HG03159 (cell line): ENCODE measurements around the gene PREX1.
"Not testable (repeated sequence)": the region's sequence is repeated elsewhere in the genome, so short reads cannot be mapped to it uniquely, and the experiment has no call there.

Experiments used
- ATAC-seq: cut with Tn5 transposase; IDR thresholded peaks from one replicate; pipeline ENCODE4 v1.9.1; 2021; ENCODE audit warnings: mild to moderate bottlenecking, moderate library complexity; ENCODE audit not compliant: unreplicated experiment

Gene PREX1

DNA sequence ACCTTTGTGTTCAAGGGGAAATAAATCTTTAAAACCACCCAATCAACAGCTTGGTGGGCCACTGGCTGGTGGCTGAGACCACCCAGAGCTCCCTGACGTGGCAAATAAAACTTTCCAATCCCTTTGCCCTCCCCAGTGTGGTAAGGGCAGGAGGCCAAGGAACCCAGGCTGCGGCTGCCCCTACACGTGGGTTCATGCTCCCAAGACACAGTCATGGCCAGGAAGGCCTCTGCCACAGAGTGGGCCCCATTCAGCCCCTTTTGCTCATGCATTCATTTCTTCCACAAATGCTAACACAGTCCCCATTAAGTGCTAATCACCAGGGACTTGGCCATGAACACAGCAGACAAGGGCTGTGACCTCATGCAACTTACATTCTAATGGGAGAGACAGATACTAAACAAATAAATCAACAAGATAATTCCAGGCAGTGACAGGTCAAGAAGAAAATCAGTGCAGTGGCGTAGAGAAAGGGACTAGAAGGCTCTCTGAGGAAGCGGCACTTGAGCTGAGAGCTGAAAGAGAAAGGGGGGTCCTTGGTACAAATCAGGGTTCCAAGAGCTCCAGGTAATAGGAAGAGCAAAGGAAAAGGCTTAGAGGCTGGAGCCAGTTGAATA lies 13.8 kb downstream of the PREX1 start:
- ATAC-seq, result no peak

DNA sequence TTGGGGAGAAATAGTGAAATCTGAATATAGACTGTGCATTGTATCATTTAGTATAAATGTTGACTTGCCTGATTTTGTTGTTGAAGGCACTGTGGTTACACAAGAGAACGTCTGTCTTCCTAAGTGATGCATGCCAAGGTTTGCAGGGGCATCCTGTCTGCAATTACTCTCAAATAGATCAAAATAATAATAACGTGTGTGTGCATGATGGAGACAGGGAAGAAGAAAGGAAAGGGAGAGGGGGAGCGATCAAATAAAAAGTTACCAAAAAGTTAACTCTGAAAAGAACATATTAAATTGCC lies 14.4 kb downstream of the PREX1 start:
- no peak for ATAC-seq

DNA sequence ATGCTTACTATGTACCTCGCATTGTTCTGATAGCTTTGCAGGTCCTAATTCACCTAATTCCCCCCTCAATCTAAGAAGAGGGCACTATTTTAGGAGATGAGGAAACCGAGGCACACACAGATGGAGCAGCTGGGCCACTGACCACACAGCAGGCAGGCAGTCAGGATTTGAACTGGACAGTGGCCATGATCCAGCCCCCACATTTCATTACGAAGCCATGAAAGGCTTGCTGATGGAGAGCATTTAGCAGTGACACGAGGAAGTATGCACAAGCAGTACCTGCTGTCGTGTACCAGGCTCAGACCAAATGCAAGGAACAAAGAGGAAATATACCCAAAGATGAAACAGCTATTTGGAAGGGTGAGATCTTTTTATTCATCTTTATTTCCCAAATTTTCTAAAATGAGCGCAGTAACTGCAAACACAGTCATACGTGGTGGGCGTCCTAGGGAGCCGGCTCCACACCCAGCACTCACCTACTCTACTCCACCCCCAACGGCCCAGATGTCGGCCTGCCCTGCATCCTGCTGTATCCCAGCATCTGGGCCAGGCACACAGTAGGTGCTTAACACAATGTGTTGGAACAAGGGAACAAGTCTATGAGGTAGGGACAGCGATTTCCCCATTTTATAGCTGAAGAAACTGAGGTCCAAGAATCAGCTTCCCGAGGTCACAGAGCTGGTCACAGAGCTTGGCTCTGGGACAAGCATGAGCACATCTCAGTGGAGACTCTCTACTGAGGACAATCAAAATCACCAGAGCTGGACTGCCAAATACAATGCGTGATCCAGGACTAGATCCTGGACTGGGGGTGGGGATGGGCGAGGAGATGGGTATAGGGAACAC lies 15.0 kb downstream of the PREX1 start:
- ATAC-seq, result no peak

DNA sequence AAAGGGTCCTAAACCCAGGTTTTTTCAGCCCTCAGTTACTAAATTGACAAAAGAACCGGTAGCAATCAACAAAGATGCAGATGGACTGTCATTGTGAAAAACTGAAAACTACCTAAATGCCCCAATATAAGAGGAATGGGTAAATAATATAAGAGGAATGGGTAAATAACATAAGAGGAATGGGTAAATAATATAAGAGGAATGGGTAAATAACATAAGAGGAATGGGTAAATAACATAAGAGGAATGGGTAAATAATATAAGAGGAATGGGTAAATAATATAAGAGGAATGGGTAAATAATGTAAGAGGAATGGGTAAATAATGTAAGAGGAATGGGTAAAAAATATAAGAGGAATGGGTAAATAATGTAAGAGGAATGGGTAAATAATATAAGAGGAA lies 15.7 kb downstream of the PREX1 start:
- ATAC-seq, result not testable (repeated sequence)

DNA sequence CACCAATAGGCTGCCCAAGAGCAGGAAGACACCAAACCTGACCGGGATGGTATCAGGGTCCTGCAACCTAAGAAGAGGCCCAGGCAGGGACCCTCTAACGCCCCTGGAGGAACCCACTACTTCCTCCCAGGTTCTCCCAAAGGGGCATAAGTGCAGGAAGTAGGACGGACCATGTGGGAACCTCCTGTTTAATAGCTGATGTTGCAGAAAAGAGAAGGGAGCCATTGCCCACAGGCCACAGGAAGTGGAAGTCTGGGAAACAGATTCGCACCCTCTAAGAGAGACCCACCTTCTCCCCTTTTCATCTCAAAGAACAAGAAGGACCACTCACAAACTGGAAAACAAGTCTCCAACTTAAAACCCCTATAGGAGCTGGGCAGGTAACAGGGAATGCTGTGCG lies 18.1 kb downstream of the PREX1 start:
- ATAC-seq, result no peak

DNA sequence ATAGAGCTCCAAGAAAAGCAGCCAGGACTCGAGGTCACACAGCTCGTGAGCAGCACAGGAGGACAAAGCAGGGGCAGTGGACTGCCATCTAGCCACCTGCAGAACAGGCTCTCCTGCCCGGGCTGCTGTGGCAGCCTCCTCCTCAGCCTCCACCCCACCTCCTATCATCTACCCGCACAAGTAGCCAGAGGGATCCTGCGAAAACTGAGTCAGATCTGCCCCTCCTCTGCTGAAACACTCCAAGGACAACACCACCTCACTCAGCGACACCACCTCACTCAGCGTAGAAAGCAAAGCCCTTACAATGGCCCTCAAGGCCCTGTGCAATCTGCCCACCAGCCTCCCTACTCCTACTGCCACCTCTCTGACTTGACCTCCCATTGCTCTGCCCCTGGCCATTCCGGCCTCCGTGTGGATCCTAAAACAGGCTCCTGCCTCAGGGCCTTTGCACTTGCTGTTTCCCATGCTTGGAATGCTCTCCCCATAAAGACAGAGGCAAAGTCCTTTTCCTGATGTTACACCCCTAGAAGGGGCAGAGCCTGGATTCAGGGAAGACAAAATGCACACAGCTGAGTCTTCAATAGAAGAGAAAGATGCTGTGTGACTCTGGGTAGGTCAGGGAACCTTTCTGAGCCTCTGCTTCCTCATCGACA lies 19.3 kb downstream of the PREX1 start:
- no peak for ATAC-seq

DNA sequence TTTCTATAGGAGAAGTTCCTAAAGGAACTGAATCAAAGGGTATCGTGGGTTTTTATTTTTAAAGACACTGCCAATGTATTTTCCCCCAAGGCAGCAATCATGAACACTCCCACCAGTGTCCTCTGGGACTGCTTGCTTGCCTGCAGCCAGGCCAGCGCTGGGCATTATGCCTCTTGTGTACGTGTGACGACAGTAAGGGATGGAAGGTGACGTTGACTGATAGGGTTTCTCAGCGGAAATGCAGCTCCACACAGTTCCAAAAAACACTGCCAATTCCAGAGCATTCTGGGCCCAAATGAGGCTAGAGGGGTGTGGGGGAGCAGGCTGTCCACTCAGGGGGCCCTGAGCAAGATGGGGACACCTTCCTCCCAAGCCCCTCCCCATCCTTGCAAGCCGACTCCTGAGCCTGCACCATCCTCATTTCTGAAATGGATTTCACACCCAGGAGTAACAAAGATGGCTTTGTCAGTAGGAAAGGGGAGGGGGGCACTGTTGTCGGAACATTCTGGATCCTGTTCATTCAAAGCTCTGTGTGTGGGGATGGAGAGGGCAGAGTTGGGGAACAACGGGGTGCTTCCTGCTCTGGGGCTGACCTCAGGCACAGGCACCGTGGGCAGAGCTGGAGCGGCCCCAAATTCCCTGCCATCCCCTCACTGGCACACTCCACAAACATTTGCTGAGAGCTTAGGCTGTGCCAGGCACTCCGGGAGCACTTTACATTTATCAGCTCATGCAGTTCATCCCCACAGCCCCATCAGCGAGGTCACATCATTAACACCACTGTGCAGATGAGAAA lies 20.0 kb downstream of the PREX1 start:
- no peak for ATAC-seq

DNA sequence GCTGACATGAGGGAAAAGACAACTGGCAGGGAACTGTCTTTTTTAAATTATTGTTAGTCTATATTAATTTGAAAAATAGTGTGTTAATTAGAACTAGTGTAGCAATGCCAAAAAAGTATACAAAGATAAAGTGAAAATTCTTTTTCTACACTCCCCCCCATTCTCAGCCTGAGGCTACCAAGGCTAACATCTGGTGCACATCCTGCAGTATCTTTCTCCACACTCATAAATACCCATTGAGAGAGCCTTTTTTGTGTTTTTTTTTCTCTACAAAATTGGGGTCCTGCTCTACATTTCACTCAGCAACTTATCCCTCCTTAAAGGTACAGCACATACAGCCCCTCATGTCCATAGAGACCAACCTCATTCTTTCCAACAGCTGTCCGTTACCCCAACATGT lies 20.7 kb downstream of the PREX1 start:
- no peak for ATAC-seq

DNA sequence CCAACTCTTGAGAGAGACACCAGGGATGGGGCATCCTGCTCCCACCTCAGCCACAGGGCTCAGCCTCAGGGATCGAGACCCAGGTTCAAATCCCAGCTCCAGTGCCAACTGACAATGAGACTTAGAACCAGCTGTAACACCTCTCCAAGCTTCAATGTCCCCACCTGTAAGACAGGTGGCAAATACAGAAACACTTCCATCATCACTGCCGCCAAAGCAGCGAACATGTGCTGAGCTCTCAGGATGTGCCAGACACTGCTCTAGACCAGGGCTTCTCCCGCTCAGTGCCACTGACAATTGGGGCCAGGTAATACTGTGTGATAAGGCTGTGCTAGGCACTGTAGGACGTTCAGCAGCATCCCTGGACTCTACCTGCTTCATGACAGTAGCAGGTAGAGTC lies 22.1 kb downstream of the PREX1 start:
- no peak for ATAC-seq

DNA sequence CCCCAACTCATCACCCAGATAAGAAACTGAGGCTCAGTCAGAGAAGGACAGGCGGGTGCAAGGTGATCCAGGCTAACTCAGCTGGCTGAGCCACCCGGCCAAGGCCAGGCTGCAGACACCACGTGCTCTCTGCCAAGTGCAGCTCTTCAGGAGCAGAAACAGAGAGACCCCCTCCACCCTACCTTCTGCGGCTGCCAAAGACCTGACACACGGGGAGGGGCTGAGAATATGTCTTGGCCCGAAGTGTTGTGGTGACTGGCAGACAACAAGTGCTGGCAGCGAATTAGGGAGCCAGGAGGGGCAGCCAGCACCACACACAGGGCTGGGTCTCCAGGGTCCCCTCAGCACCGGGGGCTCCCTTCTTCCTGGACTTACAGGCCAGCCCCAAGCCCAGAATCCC lies 22.5 kb downstream of the PREX1 start:
- no peak for ATAC-seq

DNA sequence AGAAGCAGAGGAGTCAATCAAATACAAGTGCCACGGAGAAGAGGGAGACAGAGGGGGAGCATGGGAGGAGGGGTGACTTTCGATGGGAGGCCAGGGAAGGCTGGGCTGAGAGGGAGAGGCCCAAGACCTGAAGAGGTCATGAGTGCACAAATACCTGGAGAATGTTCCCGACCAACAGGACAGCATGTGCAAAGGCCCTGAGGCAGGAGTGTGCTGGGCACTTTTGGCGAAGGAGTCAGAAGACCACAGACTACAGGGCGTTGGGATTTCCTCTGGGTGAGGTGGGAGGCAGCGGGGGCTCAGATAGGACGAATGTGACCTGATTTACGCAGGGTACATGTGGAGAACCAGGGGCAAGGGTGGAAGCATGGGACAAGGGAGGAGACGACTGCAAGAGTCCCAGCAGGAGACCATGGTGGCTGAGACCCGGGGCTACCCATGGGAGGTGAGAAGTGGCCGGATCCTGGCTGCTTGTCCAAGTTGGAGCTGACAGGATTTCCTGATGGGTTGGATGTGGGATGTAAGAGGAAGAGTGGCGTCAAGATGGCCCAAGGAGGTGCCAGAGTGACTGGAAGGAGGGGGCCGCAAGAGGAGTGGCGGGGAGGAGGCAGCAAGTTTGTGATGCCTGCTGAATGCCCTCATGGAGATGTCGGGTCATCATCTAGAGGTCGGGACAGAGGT lies 23.4 kb downstream of the PREX1 start:
- ATAC-seq, result no peak

DNA sequence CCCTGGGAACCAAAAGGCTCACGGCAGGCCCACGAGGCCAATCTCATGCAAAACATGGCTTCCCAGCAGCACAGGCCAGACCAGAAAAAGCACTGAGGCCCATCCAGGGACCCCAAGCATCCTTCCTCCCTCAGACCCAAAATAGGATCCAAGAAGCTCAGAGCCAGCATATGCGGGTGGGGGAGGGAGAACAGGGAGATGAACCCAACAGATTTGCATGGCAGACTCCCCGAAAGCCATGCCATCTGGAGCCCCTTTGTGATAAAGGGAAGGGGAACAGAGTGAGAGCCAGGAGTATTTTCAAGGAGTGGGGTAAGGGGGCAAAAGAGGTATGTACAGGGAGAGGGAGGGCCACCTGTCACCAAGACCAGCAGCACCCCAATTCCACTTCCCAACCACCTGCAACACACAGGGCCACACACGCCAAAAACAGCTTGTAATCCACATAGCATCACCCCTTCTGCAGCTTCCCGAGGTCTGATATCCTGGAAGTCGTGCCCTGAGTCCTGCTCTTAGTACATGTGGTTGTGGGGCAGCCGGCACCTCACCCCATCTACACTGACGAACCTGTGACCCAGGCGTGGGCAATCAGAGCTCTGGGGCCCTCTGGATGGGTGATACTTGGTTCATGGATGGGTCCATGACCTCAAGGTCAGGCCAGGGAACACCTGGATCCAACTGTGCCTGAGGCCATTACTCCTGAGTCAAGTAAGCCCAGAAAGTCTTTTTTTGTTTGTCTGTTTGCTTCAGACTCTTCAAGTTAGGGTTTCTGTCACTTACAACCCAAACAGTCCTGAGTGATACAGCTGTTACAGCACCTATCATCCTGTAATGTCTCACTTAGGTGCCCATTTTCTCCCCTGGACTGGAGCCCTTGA lies 24.4 kb downstream of the PREX1 start:
- no peak for ATAC-seq

DNA sequence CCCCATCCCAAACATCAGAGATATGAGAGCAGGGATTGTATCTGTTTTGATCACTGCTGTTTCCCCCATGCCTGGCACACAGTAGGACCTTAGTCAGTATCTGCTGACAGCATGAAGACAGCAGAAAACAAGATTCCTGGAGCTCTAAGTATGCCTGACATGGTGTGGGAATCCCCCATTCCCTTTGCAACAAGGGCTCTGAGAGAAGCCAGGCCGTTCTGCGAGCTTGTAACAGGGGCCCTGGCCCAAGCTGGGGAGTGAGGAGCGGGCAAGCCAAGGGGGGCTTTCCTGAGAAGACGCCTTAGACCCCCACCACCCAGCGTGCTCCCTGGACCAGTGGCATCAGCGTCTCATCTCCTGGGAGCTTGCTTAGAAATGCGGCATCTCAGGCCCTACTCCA lies 25.2 kb downstream of the PREX1 start:
- no peak for ATAC-seq

DNA sequence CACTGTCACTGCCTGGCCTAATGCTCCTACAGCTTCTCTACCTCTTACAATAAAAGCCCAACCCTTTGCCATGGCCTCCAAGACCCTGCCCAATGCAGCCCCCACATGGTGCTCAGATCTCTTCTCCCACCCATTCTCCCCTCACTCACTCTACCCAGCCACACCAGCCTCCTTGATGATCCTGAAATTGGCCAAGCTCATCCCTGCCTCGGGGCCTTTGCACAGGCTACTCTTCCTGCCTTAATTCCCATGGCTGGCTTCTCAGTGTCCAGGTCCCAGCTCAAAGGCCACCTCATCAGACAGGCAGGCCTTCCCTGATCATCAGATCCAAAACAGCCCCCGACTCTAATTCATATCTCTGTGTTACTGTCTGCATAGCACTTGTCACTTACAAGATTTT lies 25.6 kb downstream of the PREX1 start:
- ATAC-seq, result no peak

DNA sequence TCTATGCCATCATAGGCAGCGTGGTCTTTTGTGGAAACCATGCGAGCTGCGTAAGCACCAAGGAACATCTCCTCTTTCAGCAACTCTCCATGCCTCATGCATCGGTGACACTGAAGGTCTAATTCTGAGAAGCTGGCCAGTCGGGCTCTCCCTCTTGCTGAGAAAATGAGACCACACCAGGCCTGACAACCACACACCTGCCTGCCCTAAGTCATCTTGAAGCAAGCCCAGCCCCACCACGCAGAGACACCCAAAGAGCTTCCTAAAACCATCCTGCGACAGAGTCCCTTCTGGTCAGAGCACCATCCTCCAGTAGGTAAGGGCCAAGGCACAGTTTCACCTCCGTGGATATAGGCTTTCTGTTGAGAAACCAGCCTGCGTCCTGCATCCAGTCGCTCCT lies 26.6 kb downstream of the PREX1 start:
- ATAC-seq, result no peak

DNA sequence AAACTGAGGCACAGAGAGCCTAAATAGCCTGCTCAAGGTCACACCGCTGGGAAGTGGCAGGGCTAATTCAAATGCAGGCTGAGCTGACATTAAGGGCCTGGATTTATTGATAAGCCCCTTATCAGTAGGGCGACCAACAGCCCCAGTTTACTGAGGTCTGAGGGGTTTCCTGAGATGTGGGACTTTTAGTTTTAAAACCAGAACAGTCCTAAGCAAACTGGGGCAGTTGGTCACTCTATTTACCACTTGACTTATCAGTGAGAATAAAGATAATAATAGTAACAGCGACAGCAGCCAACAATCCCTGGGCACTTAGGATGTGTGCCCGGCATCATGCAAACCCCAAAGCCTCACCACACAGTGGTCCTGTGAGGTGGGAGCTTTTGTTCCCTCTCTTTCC lies 27.6 kb downstream of the PREX1 start:
- no peak for ATAC-seq

DNA sequence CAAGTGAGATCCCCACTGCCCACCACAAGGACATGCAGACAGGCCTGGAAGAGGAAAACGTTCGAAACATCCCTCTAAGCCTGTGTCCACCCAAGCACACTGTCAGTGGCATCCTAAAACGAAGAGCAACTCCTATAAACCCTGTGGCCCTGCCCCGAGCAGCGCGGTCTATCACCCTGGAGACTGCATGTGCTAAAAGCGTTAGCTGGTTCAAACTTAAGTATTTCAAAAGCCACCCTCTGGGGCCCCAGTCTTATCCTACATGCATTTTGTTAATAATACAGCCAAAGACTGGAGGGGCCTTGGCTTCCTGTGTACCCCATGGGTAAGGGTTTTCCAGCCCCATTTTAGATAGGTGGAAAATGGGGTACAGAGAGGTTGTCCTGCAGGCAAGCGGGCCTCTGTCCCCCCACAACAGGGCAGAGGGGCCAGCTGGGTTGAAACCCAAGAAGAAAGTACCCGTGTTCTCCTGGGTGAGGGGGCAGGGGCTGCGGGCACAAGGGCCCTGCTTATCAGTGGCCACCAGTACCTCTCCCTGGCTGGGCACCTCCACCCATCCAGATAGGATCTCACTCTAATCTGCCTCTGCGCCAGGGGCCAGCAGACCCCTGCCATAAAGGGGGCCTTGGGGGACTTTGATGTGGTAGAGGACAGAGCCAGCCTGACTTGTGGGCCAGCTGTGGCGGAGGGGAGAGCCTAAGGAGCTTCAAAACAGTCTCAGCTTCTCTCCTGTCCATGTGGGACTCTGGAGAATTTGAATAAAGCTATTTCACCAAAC lies 28.3 kb downstream of the PREX1 start:
- no peak for ATAC-seq

DNA sequence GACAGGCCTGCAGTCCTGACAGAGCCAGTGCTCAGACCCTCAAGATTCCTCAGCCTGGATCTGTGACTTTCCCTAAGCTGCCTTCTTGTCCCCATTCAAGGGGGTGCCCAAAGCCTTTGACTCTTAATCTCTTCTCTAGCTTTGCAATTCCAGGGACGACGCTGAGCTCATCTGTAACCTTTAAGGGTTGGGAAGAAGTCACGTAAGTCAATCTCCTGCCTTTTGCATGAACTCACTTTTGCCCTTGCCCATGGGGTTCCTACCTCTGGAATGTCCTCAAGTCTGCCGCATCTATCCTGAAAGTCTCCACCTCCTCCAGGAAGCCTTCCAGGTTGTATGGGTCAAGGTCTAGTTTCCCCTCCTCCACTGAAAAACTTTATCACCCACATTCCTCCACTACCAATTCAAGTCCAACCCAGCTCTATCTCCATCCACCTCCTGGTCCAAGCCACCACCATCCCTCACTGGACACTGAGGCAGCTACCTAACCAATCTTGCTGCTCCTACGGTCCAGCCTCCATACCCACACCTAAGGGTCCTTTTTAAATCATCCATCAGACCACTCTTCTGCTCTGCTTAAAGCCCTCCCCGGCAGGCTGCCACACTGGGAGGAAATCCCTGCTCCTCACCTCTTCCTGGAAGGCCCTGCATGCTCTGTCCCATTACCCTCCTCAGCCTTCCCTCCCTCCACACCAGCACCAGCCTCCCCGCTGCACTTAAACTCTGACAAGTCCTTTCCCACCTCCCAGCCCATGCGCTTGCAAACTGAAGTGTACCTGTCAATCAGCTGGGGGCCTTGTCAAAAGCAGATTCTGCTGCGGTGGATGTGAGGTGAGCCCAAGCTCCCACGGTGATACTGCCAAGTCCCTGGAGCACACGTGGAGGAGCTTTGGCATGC lies 29.7 kb downstream of the PREX1 start:
- no peak for ATAC-seq
